ENCODE measurements around the gene ALG13.
"Not testable (repeated sequence)": the region's sequence is repeated elsewhere in the genome, so short reads cannot be mapped to it uniquely, and the experiment has no call there.

The ALG13 gene

GRCh38 chrX:111743316-111743715, 62.3 kb downstream of the ALG13 start:
- H3K4me1 ChIP-seq (ENCODE audit: control insufficient read depth in 2 of 2, insufficient read depth in 2 of 2, low read length in 2 of 2), result no peaks in the 10 kb centered on the region
- H3K36me3 ChIP-seq (ENCODE audit: control insufficient read depth in 2 of 2, insufficient read depth in 2 of 2, low read length in 2 of 2), result peaks cover 0 to 5% of the 10 kb centered on the region in 2 donors
- no peaks in the 10 kb centered on the region for H3K9me3 ChIP-seq (ENCODE audit: control insufficient read depth in 2 of 2, low read length in 2 of 2)
- no peaks in the 10 kb centered on the region for H3K27me3 ChIP-seq (ENCODE audit: control insufficient read depth in 2 of 2, insufficient read depth in 2 of 2, low read length in 2 of 2)
- no peak overlapping the region for H3K9ac ChIP-seq (ENCODE audit: low read depth in 1 of 2, low read length in 2 of 2)
- H3K4me3 ChIP-seq (ENCODE audit: low read length in 2 of 2), result no peak overlapping the region
- no peak overlapping the region for H3K27ac ChIP-seq (ENCODE audit: low read depth in 2 of 2, low read length in 2 of 2)

DNA sequence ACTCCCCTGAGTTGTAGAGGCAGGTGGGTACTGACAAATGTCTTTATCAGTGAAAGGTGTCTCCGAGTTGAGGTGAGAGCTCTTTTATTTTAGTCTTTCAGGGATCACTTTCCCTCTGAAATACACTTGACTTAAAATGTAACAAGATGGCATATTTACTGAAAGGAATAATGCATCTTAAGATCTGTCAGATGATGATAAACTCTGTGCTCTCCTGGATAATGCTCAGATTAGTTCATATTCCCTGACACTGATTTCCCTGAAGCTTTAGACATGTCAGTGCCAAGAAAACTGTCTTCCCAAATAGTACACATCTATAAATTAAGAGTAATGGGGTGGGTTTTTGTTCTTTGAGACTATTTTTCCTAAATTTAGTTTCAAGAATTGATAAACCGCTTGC, 75.5 kb downstream of the ALG13 start:
- Histone ChIP-seq H3K27me3 (ENCODE audit: control insufficient read depth in 2 of 2, insufficient read depth in 2 of 2, low read length in 2 of 2) (no peaks in the 10 kb centered on the region), H3K36me3 (ENCODE audit: control insufficient read depth in 2 of 2, insufficient read depth in 2 of 2, low read length in 2 of 2) (peaks cover 0 to 5% of the 10 kb centered on the region in 2 donors), H3K4me1 (ENCODE audit: control insufficient read depth in 2 of 2, insufficient read depth in 2 of 2, low read length in 2 of 2) (no peaks in the 10 kb centered on the region), H3K27ac (ENCODE audit: low read depth in 2 of 2, low read length in 2 of 2) (no peak overlapping the region), H3K9ac (ENCODE audit: low read depth in 1 of 2, low read length in 2 of 2) (no peak overlapping the region), H3K4me3 (ENCODE audit: low read length in 2 of 2) (no peak overlapping the region), H3K9me3 (ENCODE audit: control insufficient read depth in 2 of 2, low read length in 2 of 2) (no peaks in the 10 kb centered on the region)

- H3K9ac ChIP-seq (ENCODE audit: low read depth in 1 of 2, low read length in 2 of 2), result no peak overlapping the region
- no peak overlapping the region for H3K27ac ChIP-seq (ENCODE audit: low read depth in 2 of 2, low read length in 2 of 2)
- H3K4me1 ChIP-seq (ENCODE audit: control insufficient read depth in 2 of 2, insufficient read depth in 2 of 2, low read length in 2 of 2), result no peaks in the 10 kb centered on the region
- H3K4me3 ChIP-seq (ENCODE audit: low read length in 2 of 2), result no peak overlapping the region
- H3K9me3 ChIP-seq (ENCODE audit: control insufficient read depth in 2 of 2, low read length in 2 of 2), result no peaks in the 10 kb centered on the region
- H3K27me3 ChIP-seq (ENCODE audit: control insufficient read depth in 2 of 2, insufficient read depth in 2 of 2, low read length in 2 of 2), result no peaks in the 10 kb centered on the region
- H3K36me3 ChIP-seq (ENCODE audit: control insufficient read depth in 2 of 2, insufficient read depth in 2 of 2, low read length in 2 of 2), result no peaks in the 10 kb centered on the region
Observed at GRCh38 chrX:111759686-111760085, 78.7 kb downstream of the ALG13 start.

GRCh38 chrX:111761578-111762135, 80.7 kb downstream of the ALG13 start:
- no peaks in the 10 kb centered on the region for H3K9me3 ChIP-seq (ENCODE audit: control insufficient read depth in 2 of 2, low read length in 2 of 2)
- no peak overlapping the region for H3K27ac ChIP-seq (ENCODE audit: low read depth in 2 of 2, low read length in 2 of 2)
- H3K9ac ChIP-seq (ENCODE audit: low read depth in 1 of 2, low read length in 2 of 2), result no peak overlapping the region
- no peaks in the 10 kb centered on the region for H3K27me3 ChIP-seq (ENCODE audit: control insufficient read depth in 2 of 2, insufficient read depth in 2 of 2, low read length in 2 of 2)
- no peaks in the 10 kb centered on the region for H3K4me1 ChIP-seq (ENCODE audit: control insufficient read depth in 2 of 2, insufficient read depth in 2 of 2, low read length in 2 of 2)
- H3K36me3 ChIP-seq (ENCODE audit: control insufficient read depth in 2 of 2, insufficient read depth in 2 of 2, low read length in 2 of 2), result no peaks in the 10 kb centered on the region
- H3K4me3 ChIP-seq (ENCODE audit: low read length in 2 of 2), result no peak overlapping the region

GRCh38 chrX:111778591-111778990, 97.6 kb downstream of the ALG13 start:
- H3K4me1 ChIP-seq (ENCODE audit: control insufficient read depth in 2 of 2, insufficient read depth in 2 of 2, low read length in 2 of 2), result no peaks in the 10 kb centered on the region
- no peak overlapping the region for H3K27ac ChIP-seq (ENCODE audit: low read depth in 2 of 2, low read length in 2 of 2)
- no peaks in the 10 kb centered on the region for H3K9me3 ChIP-seq (ENCODE audit: control insufficient read depth in 2 of 2, low read length in 2 of 2)
- no peaks in the 10 kb centered on the region for H3K36me3 ChIP-seq (ENCODE audit: control insufficient read depth in 2 of 2, insufficient read depth in 2 of 2, low read length in 2 of 2)
- no peaks in the 10 kb centered on the region for H3K27me3 ChIP-seq (ENCODE audit: control insufficient read depth in 2 of 2, insufficient read depth in 2 of 2, low read length in 2 of 2)
- H3K4me3 ChIP-seq (ENCODE audit: low read length in 2 of 2), result no peak overlapping the region
- H3K9ac ChIP-seq (ENCODE audit: low read depth in 1 of 2, low read length in 2 of 2), result no peak overlapping the region

GRCh38 chrX:111779582-111779981, 98.6 kb downstream of the ALG13 start:
- Histone ChIP-seq H3K4me3 (ENCODE audit: low read length in 2 of 2) (no peak overlapping the region), H3K4me1 (ENCODE audit: control insufficient read depth in 2 of 2, insufficient read depth in 2 of 2, low read length in 2 of 2) (no peaks in the 10 kb centered on the region), H3K9ac (ENCODE audit: low read depth in 1 of 2, low read length in 2 of 2) (no peak overlapping the region), H3K36me3 (ENCODE audit: control insufficient read depth in 2 of 2, insufficient read depth in 2 of 2, low read length in 2 of 2) (no peaks in the 10 kb centered on the region), H3K27ac (ENCODE audit: low read depth in 2 of 2, low read length in 2 of 2) (no peak overlapping the region), H3K9me3 (ENCODE audit: control insufficient read depth in 2 of 2, low read length in 2 of 2) (no peaks in the 10 kb centered on the region), H3K27me3 (ENCODE audit: control insufficient read depth in 2 of 2, insufficient read depth in 2 of 2, low read length in 2 of 2) (no peaks in the 10 kb centered on the region)

- Histone ChIP-seq H3K9me3 (ENCODE audit: control insufficient read depth in 2 of 2, low read length in 2 of 2) (no peaks in the 10 kb centered on the region), H3K4me1 (ENCODE audit: control insufficient read depth in 2 of 2, insufficient read depth in 2 of 2, low read length in 2 of 2) (no peaks in the 10 kb centered on the region), H3K27ac (ENCODE audit: low read depth in 2 of 2, low read length in 2 of 2) (no peak overlapping the region), H3K4me3 (ENCODE audit: low read length in 2 of 2) (no peak overlapping the region), H3K27me3 (ENCODE audit: control insufficient read depth in 2 of 2, insufficient read depth in 2 of 2, low read length in 2 of 2) (no peaks in the 10 kb centered on the region), H3K9ac (ENCODE audit: low read depth in 1 of 2, low read length in 2 of 2) (no peak overlapping the region), H3K36me3 (ENCODE audit: control insufficient read depth in 2 of 2, insufficient read depth in 2 of 2, low read length in 2 of 2) (no peaks in the 10 kb centered on the region)
Observed at GRCh38 chrX:111784667-111785066, 103.7 kb downstream of the ALG13 start.

DNA sequence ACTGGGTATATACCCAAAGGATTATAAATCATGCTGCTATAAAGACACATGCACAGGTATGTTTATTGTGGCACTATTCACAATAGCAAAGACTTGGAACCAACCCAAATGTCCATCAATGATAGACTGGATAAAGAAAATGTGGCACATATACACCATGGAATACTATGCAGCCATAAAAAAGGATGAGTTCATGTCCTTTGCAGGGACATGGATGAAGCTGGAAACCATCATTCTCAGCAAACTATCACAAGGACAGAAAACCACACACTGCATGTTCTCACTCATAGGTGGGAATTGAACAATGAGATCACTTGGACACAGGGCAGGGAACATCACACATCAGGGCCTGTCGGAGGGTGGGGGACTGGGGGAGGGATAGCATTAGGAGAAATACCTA, 109.1 kb downstream of the ALG13 start:
- not testable (repeated sequence) for H3K27me3 ChIP-seq (ENCODE audit: control insufficient read depth in 2 of 2, insufficient read depth in 2 of 2, low read length in 2 of 2); H3K4me3 ChIP-seq (ENCODE audit: low read length in 2 of 2); H3K27ac ChIP-seq (ENCODE audit: low read depth in 2 of 2, low read length in 2 of 2); H3K9me3 ChIP-seq (ENCODE audit: control insufficient read depth in 2 of 2, low read length in 2 of 2); H3K4me1 ChIP-seq (ENCODE audit: control insufficient read depth in 2 of 2, insufficient read depth in 2 of 2, low read length in 2 of 2); H3K36me3 ChIP-seq (ENCODE audit: control insufficient read depth in 2 of 2, insufficient read depth in 2 of 2, low read length in 2 of 2); H3K9ac ChIP-seq (ENCODE audit: low read depth in 1 of 2, low read length in 2 of 2)

Data from mucosa of rectum (tissue), 2 donors.